SK-N-SH treated with all-trans-retinoic acid at 6 μM for 48 hours (cell line): Measurements from ENCODE around the gene CNOT9.

Source experiments
- ATAC-seq: fragments of 200-7000 bp; cut with Tn5 transposase; 3 replicates; pipeline ENCODE4 v1.9.1; 2020; ENCODE audit warnings: mild to moderate bottlenecking, moderate library complexity
- ARNTL ChIP-seq: fragments of 450-650 bp; formaldehyde crosslinking; IDR thresholded peaks from 2 replicates; pipeline ENCODE4 v1.5.0; 2020; ENCODE audit warnings: low read depth, mild to moderate bottlenecking, moderate library complexity, borderline replicate concordance
- BACH2 ChIP-seq: fragments of 250-450 bp; sonication (Bioruptor Pico); IDR thresholded peaks from 2 replicates; pipeline ENCODE4 v1.9.0; 2021; ENCODE audit warnings: mild to moderate bottlenecking, borderline replicate concordance
- CREB5 ChIP-seq: fragments of 250-450 bp; sonication (Bioruptor Pico); IDR thresholded peaks from 2 replicates; pipeline ENCODE4 v1.5.1; 2020; ENCODE audit warnings: low read depth, mild to moderate bottlenecking, moderate library complexity
- CSDC2 ChIP-seq: fragments of 250-450 bp; sonication (Bioruptor Pico); IDR thresholded peaks from 2 replicates; pipeline ENCODE4 v1.5.0; 2020; ENCODE audit warnings: mild to moderate bottlenecking, moderate library complexity
- ESRRG ChIP-seq: fragments of 250-450 bp; sonication (Bioruptor Pico); IDR thresholded peaks from 2 replicates; pipeline ENCODE4 v1.6.1; 2021; ENCODE audit warnings: mild to moderate bottlenecking
- GLIS3 ChIP-seq: fragments of 250-450 bp; sonication (Bioruptor Pico); IDR thresholded peaks from 2 replicates; pipeline ENCODE4 v1.5.0; 2020; ENCODE audit warnings: mild to moderate bottlenecking, moderate library complexity
- ISL1 ChIP-seq: fragments of 250-450 bp; sonication (Bioruptor Pico); IDR thresholded peaks from 2 replicates; pipeline ENCODE4 v2.1.2; 2022; ENCODE audit warnings: mild to moderate bottlenecking, moderate library complexity
- OSR1 ChIP-seq: fragments of 250-450 bp; sonication (Bioruptor Pico); IDR thresholded peaks from 2 replicates; pipeline ENCODE4 v1.8.0; 2022; ENCODE audit warnings: moderate library complexity, mild to moderate bottlenecking, inconsistent platforms
- PATZ1 ChIP-seq: fragments of 250-450 bp; sonication (Bioruptor Pico); IDR thresholded peaks from 2 replicates; pipeline ENCODE4 v1.8.0; 2020; ENCODE audit warnings: mild to moderate bottlenecking, moderate library complexity, borderline replicate concordance
- PPARA ChIP-seq: fragments of 250-450 bp; sonication (Bioruptor Pico); IDR thresholded peaks from 2 replicates; pipeline ENCODE4 v1.5.0; 2020; ENCODE audit warnings: mild to moderate bottlenecking, borderline replicate concordance
- RARB ChIP-seq: fragments of 250-450 bp; sonication (Bioruptor Pico); IDR thresholded peaks from 2 replicates; pipeline ENCODE4 v1.8.0; 2021; ENCODE audit warnings: mild to moderate bottlenecking, moderate library complexity
- SNAI2 ChIP-seq: fragments of 250-450 bp; sonication (Bioruptor Pico); IDR thresholded peaks from 2 replicates; pipeline ENCODE4 v1.5.0; 2020; ENCODE audit warnings: mild to moderate bottlenecking, moderate library complexity
- TCF4 ChIP-seq: fragments of 250-450 bp; sonication (Bioruptor Pico); IDR thresholded peaks from 2 replicates; pipeline ENCODE4 v1.8.0; 2021; ENCODE audit warnings: mild to moderate bottlenecking, moderate library complexity, borderline replicate concordance
- TOX ChIP-seq: fragments of 250-450 bp; sonication (Bioruptor Pico); IDR thresholded peaks from 2 replicates; pipeline ENCODE4 v1.8.0; 2021; ENCODE audit warnings: mild to moderate bottlenecking, moderate library complexity, borderline replicate concordance
- ZC3H10 ChIP-seq: fragments of 250-450 bp; sonication (Bioruptor Pico); IDR thresholded peaks from 2 replicates; pipeline ENCODE4 v1.5.1; 2021; ENCODE audit warnings: mild to moderate bottlenecking, moderate library complexity
- ZFP3 ChIP-seq: fragments of 250-450 bp; sonication (Bioruptor Pico); IDR thresholded peaks from 2 replicates; pipeline ENCODE4 v1.5.0; 2020; ENCODE audit warnings: mild to moderate bottlenecking, moderate library complexity
- ZFP30 ChIP-seq: fragments of 450-650 bp; formaldehyde crosslinking; IDR thresholded peaks from 2 replicates; pipeline ENCODE4 v1.5.0; 2022; ENCODE audit warnings: mild to moderate bottlenecking, moderate library complexity
- ZNF565 ChIP-seq: fragments of 450-650 bp; formaldehyde crosslinking; conservative IDR thresholded peaks from 2 replicates; pipeline ENCODE4 v1.5.0; 2020; ENCODE audit warnings: low read depth, mild to moderate bottlenecking, moderate library complexity
- ZNF70 ChIP-seq: fragments of 450-650 bp; formaldehyde crosslinking; IDR thresholded peaks from 2 replicates; pipeline ENCODE4 v1.5.0; 2020; ENCODE audit warnings: mild to moderate bottlenecking, moderate library complexity
- ZNF8 ChIP-seq: fragments of 450-650 bp; formaldehyde crosslinking; IDR thresholded peaks from 2 replicates; pipeline ENCODE4 v1.5.0; 2020; ENCODE audit warnings: mild to moderate bottlenecking, moderate library complexity
- TF ChIP-seq, protein P1 (sequence below): fragments of 250-450 bp; sonication (Bioruptor Pico); IDR thresholded peaks from 2 replicates; pipeline ENCODE4 v1.8.0; 2021; ENCODE audit warnings: low read depth, mild to moderate bottlenecking, moderate library complexity, borderline replicate concordance

The CNOT9 gene

GRCh38 chr2:218627939-218628338 lies 59.3 kb downstream of the CNOT9 start:
- TF ChIP-seq ESRRG (CRISPR knock-in tag) (no peak), GLIS3 (CRISPR knock-in tag) (no peak), BACH2 (CRISPR knock-in tag) (no peak), ZFP30 (CRISPR knock-in tag) (no peak), RARB (CRISPR knock-in tag) (no peak), ZFP3 (CRISPR knock-in tag) (no peak), ZNF565 (CRISPR knock-in tag) (no peak)
- no peak for ATAC-seq

- TF ChIP-seq ZFP30 (CRISPR knock-in tag): no peak
- TF ChIP-seq ZC3H10: no peak
- TF ChIP-seq, protein P1, sequence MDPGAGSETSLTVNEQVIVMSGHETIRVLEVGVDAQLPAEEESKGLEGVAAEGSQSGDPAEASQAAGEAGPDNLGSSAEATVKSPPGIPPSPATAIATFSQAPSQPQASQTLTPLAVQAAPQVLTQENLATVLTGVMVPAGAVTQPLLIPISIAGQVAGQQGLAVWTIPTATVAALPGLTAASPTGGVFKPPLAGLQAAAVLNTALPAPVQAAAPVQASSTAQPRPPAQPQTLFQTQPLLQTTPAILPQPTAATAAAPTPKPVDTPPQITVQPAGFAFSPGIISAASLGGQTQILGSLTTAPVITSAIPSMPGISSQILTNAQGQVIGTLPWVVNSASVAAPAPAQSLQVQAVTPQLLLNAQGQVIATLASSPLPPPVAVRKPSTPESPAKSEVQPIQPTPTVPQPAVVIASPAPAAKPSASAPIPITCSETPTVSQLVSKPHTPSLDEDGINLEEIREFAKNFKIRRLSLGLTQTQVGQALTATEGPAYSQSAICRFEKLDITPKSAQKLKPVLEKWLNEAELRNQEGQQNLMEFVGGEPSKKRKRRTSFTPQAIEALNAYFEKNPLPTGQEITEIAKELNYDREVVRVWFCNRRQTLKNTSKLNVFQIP (CRISPR knock-in tag): no peak
- TF ChIP-seq ESRRG (CRISPR knock-in tag): no peak
- TF ChIP-seq TCF4: no peak
- no peak for TF ChIP-seq ZFP3 (CRISPR knock-in tag)
- no peak for TF ChIP-seq CREB5 (CRISPR knock-in tag)
- TF ChIP-seq ARNTL (CRISPR knock-in tag): no peak
- ATAC-seq: no peak
Measured at GRCh38 chr2:218631837-218632236, 63.2 kb downstream of the CNOT9 start.

DNA sequence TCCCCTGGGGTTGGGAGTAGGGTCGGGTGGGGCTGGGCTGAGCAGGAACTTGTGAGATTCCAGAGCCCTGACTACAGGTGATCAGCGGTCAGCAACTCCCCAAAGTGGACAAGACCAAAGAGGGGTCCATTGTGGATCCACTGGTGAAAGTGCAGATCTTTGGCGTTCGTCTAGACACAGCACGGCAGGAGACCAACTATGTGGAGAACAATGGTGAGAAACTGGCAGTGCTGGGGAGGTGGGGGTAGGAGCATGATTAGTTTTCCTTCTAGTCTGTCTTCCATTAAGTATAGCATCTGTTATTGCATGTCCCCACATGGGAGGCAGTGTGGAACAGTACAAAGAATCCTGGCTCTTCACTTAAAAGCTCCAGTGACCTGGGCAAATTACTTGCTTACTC lies 67.1 kb downstream of the CNOT9 start:
- no peak for TF ChIP-seq ZNF8 (CRISPR knock-in tag)
- TF ChIP-seq, protein P1 (CRISPR knock-in tag): no peak
- no peak for TF ChIP-seq ARNTL (CRISPR knock-in tag)
- TF ChIP-seq ESRRG (CRISPR knock-in tag): no peak
- no peak for TF ChIP-seq SNAI2
- no peak for TF ChIP-seq ISL1 (CRISPR knock-in tag)
- no peak for TF ChIP-seq ZFP30 (CRISPR knock-in tag)
- TF ChIP-seq PATZ1 (CRISPR knock-in tag): no peak
- no peak for TF ChIP-seq ZNF70 (CRISPR knock-in tag)
- TF ChIP-seq CREB5 (CRISPR knock-in tag): no peak
- TF ChIP-seq PPARA (CRISPR knock-in tag): no peak
- TF ChIP-seq TOX (CRISPR knock-in tag): no peak
- no peak for TF ChIP-seq TCF4
- TF ChIP-seq, all 23 proteins: peak for 0
- no peak for ATAC-seq

DNA sequence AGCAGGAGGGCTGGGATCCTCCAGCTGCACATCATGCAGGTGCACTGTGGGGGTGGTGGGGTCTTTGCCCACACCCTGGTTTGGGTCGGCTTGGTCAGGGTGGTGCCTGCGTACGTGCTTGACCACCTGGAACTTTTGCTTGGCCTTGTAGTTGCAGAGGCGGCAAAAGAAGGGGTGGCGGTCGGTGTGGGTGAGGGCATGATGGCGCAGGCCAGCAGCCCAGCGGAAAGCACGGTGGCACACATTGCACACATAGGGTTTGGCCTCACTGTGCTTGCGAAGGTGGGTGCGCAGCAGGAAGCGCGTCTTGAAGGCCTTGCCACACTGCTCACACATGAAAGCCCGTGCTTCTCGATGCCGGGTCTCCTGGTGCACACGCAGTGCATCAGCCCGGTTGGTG lies 69.7 kb downstream of the CNOT9 start:
- ATAC-seq: no peak
- TF ChIP-seq CREB5 (CRISPR knock-in tag) (no peak), ZNF70 (CRISPR knock-in tag) (no peak), ZNF8 (CRISPR knock-in tag) (no peak), GLIS3 (CRISPR knock-in tag) (no peak), CSDC2 (CRISPR knock-in tag) (no peak), ZFP3 (CRISPR knock-in tag) (no peak), ZFP30 (CRISPR knock-in tag) (no peak), RARB (CRISPR knock-in tag) (no peak), OSR1 (CRISPR knock-in tag) (no peak), SNAI2 (no peak), ZC3H10 (no peak), ESRRG (CRISPR knock-in tag) (no peak), ARNTL (CRISPR knock-in tag) (no peak), ISL1 (CRISPR knock-in tag) (no peak)
- TF ChIP-seq, protein P1 (CRISPR knock-in tag): no peak
